H9 (cell line): ENCODE measurements around the gene TAP2. TPM values are rescaled to one million over a fixed set of nuclear protein-coding genes. Genes with fewer than 3 reads are reported as not detected.

Source experiments
- DNase-seq: peaks from one replicate; pipeline ENCODE4 v3.0.0-alpha.2; 2017
- H2AFZ ChIP-seq: one replicate; pipeline ENCODE4 v1.6.1; 2013; ENCODE audit warnings: mild to moderate bottlenecking, low read length, control low read depth, moderate library complexity
- H2AK5ac ChIP-seq: 2 replicates; pipeline ENCODE4 v1.6.1; 2013; ENCODE audit warnings: low read length, control low read depth, mixed read lengths; ENCODE audit not compliant: insufficient read length
- H2BK120ac ChIP-seq: one replicate; pipeline ENCODE4 v1.6.1; 2013; ENCODE audit warnings: low read depth, mild to moderate bottlenecking, low read length, control low read depth, inconsistent platforms; ENCODE audit not compliant: poor library complexity, severe bottlenecking
- H2BK12ac ChIP-seq: 2 replicates; pipeline ENCODE4 v1.6.1; 2013; ENCODE audit warnings: low read length, control low read depth, mixed read lengths, low read depth; ENCODE audit not compliant: insufficient read length
- H2BK15ac ChIP-seq: 2 replicates; pipeline ENCODE4 v1.6.1; 2013; ENCODE audit warnings: low read depth, low read length, control low read depth
- H2BK20ac ChIP-seq: one replicate; pipeline ENCODE4 v1.6.1; 2013; ENCODE audit warnings: low read depth, mild to moderate bottlenecking, low read length, control low read depth, inconsistent platforms; ENCODE audit not compliant: poor library complexity, severe bottlenecking
- H2BK5ac ChIP-seq: 2 replicates; pipeline ENCODE4 v1.6.1; 2013; ENCODE audit warnings: low read length, control low read depth, mixed read lengths; ENCODE audit not compliant: insufficient read length
- H3K14ac ChIP-seq: 2 replicates; pipeline ENCODE4 v1.6.1; 2013; ENCODE audit warnings: low read length, control low read depth; ENCODE audit not compliant: insufficient read depth
- H3K18ac ChIP-seq: 2 replicates; pipeline ENCODE4 v1.6.1; 2013; ENCODE audit warnings: low read depth, mild to moderate bottlenecking, mixed read lengths, low read length, control low read depth; ENCODE audit not compliant: insufficient read length
- H3K23ac ChIP-seq: 2 replicates; pipeline ENCODE4 v1.6.1; 2013; ENCODE audit warnings: low read length, control low read depth, mixed read lengths, low read depth; ENCODE audit not compliant: insufficient read length
- H3K23me2 ChIP-seq: 2 replicates; pipeline ENCODE4 v1.6.1; 2013; ENCODE audit warnings: low read depth, mild to moderate bottlenecking, mixed read lengths, low read length, control low read depth; ENCODE audit not compliant: insufficient read length, poor library complexity, severe bottlenecking
- H3K27ac ChIP-seq: 2 replicates; pipeline ENCODE4 v1.5.1; 2013; ENCODE audit warnings: low read length, control low read depth, mixed read lengths, low read depth; ENCODE audit not compliant: insufficient read length
- H3K27me3 ChIP-seq: 2 replicates; pipeline ENCODE4 v1.6.1; 2013; ENCODE audit warnings: low read length, control low read depth, inconsistent platforms; ENCODE audit not compliant: insufficient read depth
- H3K4ac ChIP-seq: 2 replicates; pipeline ENCODE4 v1.6.1; 2013; ENCODE audit warnings: low read depth, mild to moderate bottlenecking, control low read depth, inconsistent platforms, low read length, moderate library complexity
- H3K4me1 ChIP-seq: 2 replicates; pipeline ENCODE4 v1.6.1; 2013; ENCODE audit warnings: low read length, control low read depth, inconsistent platforms; ENCODE audit not compliant: insufficient read depth
- H3K4me2 ChIP-seq: 2 replicates; pipeline ENCODE4 v1.6.1; 2013; ENCODE audit warnings: low read length, control low read depth, mixed read lengths; ENCODE audit not compliant: insufficient read length, insufficient read depth
- H3K56ac ChIP-seq: 2 replicates; pipeline ENCODE4 v1.6.1; 2013; ENCODE audit warnings: low read depth, mild to moderate bottlenecking, mixed read lengths, low read length, control low read depth; ENCODE audit not compliant: insufficient read length
- H3K79me1 ChIP-seq: 2 replicates; pipeline ENCODE4 v1.6.1; 2013; ENCODE audit warnings: low read depth, mild to moderate bottlenecking, moderate library complexity, low read length, control low read depth, inconsistent platforms; ENCODE audit not compliant: insufficient read depth, poor library complexity, severe bottlenecking
- H3K79me2 ChIP-seq: 2 replicates; pipeline ENCODE4 v1.6.1; 2013; ENCODE audit warnings: low read length, control low read depth, inconsistent platforms; ENCODE audit not compliant: insufficient read depth
- H3K9ac ChIP-seq: 2 replicates; pipeline ENCODE4 v1.6.1; 2013; ENCODE audit warnings: low read length, control low read depth, mixed read lengths; ENCODE audit not compliant: insufficient read length; ENCODE audit errors: extremely low read depth
- H3K9me3 ChIP-seq: one replicate; pipeline ENCODE4 v1.6.1; 2013; ENCODE audit warnings: low read depth, low read length, inconsistent platforms; ENCODE audit not compliant: control insufficient read depth
- H3T11ph ChIP-seq: one replicate; pipeline ENCODE4 v1.6.1; 2013; ENCODE audit warnings: mild to moderate bottlenecking, low read length, control low read depth, inconsistent platforms
- H4K20me1 ChIP-seq: one replicate; pipeline ENCODE4 v1.6.1; 2013; ENCODE audit not compliant: control insufficient read depth, insufficient read length, insufficient read depth
- H4K5ac ChIP-seq: 2 replicates; pipeline ENCODE4 v1.6.1; 2013; ENCODE audit warnings: low read depth, mild to moderate bottlenecking, mixed read lengths, low read length, control low read depth; ENCODE audit not compliant: insufficient read length
- H4K8ac ChIP-seq: replicated peaks from 2 replicates; pipeline ENCODE4 v1.6.1; 2013; ENCODE audit warnings: low read length, control low read depth, mixed read lengths, low read depth; ENCODE audit not compliant: insufficient read length
- H4K91ac ChIP-seq: 2 replicates; pipeline ENCODE4 v1.6.1; 2013; ENCODE audit warnings: low read depth, mild to moderate bottlenecking, moderate library complexity, mixed read lengths, low read length, control low read depth; ENCODE audit not compliant: insufficient read length
- H3K27ac Mint-ChIP-seq, 3 experiments: 2 replicates in 2 of 3; 3 replicates in 1 of 3; pipeline ENCODE4 v1.8.0; 2020 to 2021; ENCODE audit warnings: mixed read lengths in 3 of 3, mild to moderate bottlenecking in 1 of 3, moderate library complexity in 1 of 3
- H3K27me3 Mint-ChIP-seq: 2 replicates; pipeline ENCODE4 v1.8.0; 2021; ENCODE audit warnings: low read depth, mild to moderate bottlenecking, moderate library complexity, mixed read lengths
- H3K36me3 Mint-ChIP-seq, 3 experiments: 2 replicates in 2 of 3; 3 replicates in 1 of 3; pipeline ENCODE4 v1.8.0; 2020 to 2021; ENCODE audit warnings: low read depth in 3 of 3, mixed read lengths in 3 of 3; ENCODE audit not compliant: insufficient read depth in 1 of 3
- H3K4me1 Mint-ChIP-seq, 2 experiments: 2 replicates each; pipeline ENCODE4 v1.8.0; 2020; ENCODE audit warnings: mixed read lengths in 2 of 2
- H3K4me3 Mint-ChIP-seq, 2 experiments: 2 replicates in 1 of 2; 3 replicates in 1 of 2; pipeline ENCODE4 v1.8.0; 2020 to 2021; ENCODE audit warnings: mild to moderate bottlenecking in 2 of 2, mixed read lengths in 2 of 2, moderate library complexity in 1 of 2
- H3K9me3 Mint-ChIP-seq, 2 experiments: 2 replicates in 1 of 2; 3 replicates in 1 of 2; pipeline ENCODE4 v1.8.0; 2020; ENCODE audit warnings: mild to moderate bottlenecking in 2 of 2, mixed read lengths in 2 of 2, moderate library complexity in 1 of 2
- CTCF ChIP-seq: fragments of 200-600 bp; sonication (generic); conservative IDR thresholded peaks from 3 replicates; pipeline ENCODE4 v1.8.0; 2021; ENCODE audit warnings: antibody characterized with exemption, mild to moderate bottlenecking
- WGBS: extraction: QIAGEN DNeasy Blood & Tissue Kit; methylation state at CpG from one replicate; pipeline ENCODE4 v1.1.7; 2013; ENCODE audit warnings: missing lambda C conversion rate, low lambda C conversion rate, mixed read lengths; ENCODE audit not compliant: insufficient read length; ENCODE audit errors: extremely low coverage; 5-methylcytosine and 5-hydroxymethylcytosine counted together
- total RNA-seq: library from RNA; stranded (reverse); gene quantifications from 2 replicates; pipeline ENCODE4 v1.2.1, GENCODE V29; 2021

TAP2 gene
- total RNA-seq, 1 experiment from 2014 or later = 16.3 TPM

GRCh38 chr6:32799740-32800139, 38.8 kb downstream of the TAP2 start:
- no peak overlapping the region for H3K4ac ChIP-seq
- no peaks in the 10 kb centered on the region for H3K79me1 ChIP-seq
- H3K27me3 ChIP-seq = no peaks in the 10 kb centered on the region
- no peaks in the 10 kb centered on the region for H3K79me2 ChIP-seq
- H3T11ph ChIP-seq = no peak overlapping the region
- H2BK12ac ChIP-seq = no peak overlapping the region
- H3K27ac ChIP-seq = no peak overlapping the region
- no peak overlapping the region for H3K9ac ChIP-seq
- TF ChIP-seq CTCF = no peak
- no peaks in the 10 kb centered on the region for H3K4me1 ChIP-seq
- no peak overlapping the region for H4K91ac ChIP-seq
- no peak overlapping the region for H3K23ac ChIP-seq
- no peak overlapping the region for H2AK5ac ChIP-seq
- Mint-ChIP-seq H3K36me3 (peaks cover 0 to 6% (median 0%) of the 10 kb centered on the region in 3 experiments; a peak in 2 of 7 replicates), H3K4me1 (peaks cover 8 to 10% of the 10 kb centered on the region in 2 experiments), H3K4me3 (no peak overlapping the region; a peak in 1 of 5 replicates), H3K27me3 (peaks cover 46% of the 10 kb centered on the region), H3K27ac (no peak overlapping the region), H3K9me3 (peaks cover 8 to 9% of the 10 kb centered on the region in 2 experiments)
- H3K18ac ChIP-seq = no peak overlapping the region
- no peak for DNase-seq
- no peaks in the 10 kb centered on the region for H3K23me2 ChIP-seq
- no peak overlapping the region for H2BK15ac ChIP-seq
- WGBS = no CpG with 5 or more reads among the region's 3 CpGs
- no peak overlapping the region for H2BK20ac ChIP-seq
- H4K8ac ChIP-seq = no peak overlapping the region
- no peak overlapping the region for H2AFZ ChIP-seq
- no peaks in the 10 kb centered on the region for H4K20me1 ChIP-seq
- no peaks in the 10 kb centered on the region for H3K9me3 ChIP-seq
- H3K56ac ChIP-seq = no peak overlapping the region
- no peak overlapping the region for H2BK120ac ChIP-seq
- no peak overlapping the region for H3K4me2 ChIP-seq
- H2BK5ac ChIP-seq = no peak overlapping the region
- no peak overlapping the region for H3K14ac ChIP-seq
- H4K5ac ChIP-seq = no peak overlapping the region
